HG03139 (cell line): ENCODE data around the gene FUNDC2.
"Not testable (repeated sequence)": the region's sequence is repeated elsewhere in the genome, so short reads cannot be mapped to it uniquely, and the experiment has no call there.

Experiments used
- ATAC-seq: cut with Tn5 transposase; IDR thresholded peaks from one replicate; pipeline ENCODE4 v1.9.1; 2021; ENCODE audit not compliant: unreplicated experiment

The FUNDC2 gene, protein sequence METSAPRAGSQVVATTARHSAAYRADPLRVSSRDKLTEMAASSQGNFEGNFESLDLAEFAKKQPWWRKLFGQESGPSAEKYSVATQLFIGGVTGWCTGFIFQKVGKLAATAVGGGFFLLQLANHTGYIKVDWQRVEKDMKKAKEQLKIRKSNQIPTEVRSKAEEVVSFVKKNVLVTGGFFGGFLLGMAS

DNA sequence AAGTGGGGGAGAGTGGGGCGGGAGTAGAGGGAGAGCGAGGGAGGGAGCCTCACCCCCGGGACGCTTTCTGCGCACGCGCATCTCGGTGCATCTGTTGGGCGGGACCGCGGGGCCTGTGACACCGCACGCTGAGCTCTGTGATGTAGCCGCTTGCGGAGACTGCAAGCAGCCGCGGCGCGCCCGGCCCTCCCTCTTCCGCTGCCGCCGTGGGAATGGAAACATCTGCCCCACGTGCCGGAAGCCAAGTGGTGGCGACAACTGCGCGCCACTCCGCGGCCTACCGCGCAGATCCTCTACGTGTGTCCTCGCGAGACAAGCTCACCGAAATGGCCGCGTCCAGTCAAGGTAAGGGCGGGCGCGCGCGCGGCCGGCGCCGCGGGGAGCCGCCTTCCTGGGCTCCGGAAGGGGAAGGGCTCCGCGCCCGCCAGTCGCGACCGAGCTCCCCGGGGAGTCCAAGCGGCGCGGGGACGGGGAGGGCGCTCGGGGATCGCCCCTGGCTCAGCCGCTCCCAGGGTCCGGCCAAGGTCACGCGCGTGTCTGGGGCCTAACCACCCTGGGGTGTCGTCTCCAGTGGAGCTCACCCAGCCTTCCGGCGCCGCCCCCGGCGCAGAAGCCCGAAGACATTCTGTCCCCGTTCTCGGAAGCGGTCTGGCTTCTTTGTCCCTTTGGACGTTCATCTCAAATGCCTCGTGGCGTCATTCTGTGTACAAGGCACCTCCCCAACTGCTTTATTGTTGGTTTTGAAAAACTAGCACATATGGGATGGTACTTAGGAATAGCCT is at the start of gene FUNDC2:
FUNDC2 (plus strand) TSS at position 118 of the 782 bp plus-strand sequence; CDS start at position 213, 95 bp downstream.
- ATAC-seq: peak; percentile 92

GRCh38 chrX:154979629-154980028 is 47.0 kb upstream of the FUNDC2 start:
- no peak for ATAC-seq

DNA sequence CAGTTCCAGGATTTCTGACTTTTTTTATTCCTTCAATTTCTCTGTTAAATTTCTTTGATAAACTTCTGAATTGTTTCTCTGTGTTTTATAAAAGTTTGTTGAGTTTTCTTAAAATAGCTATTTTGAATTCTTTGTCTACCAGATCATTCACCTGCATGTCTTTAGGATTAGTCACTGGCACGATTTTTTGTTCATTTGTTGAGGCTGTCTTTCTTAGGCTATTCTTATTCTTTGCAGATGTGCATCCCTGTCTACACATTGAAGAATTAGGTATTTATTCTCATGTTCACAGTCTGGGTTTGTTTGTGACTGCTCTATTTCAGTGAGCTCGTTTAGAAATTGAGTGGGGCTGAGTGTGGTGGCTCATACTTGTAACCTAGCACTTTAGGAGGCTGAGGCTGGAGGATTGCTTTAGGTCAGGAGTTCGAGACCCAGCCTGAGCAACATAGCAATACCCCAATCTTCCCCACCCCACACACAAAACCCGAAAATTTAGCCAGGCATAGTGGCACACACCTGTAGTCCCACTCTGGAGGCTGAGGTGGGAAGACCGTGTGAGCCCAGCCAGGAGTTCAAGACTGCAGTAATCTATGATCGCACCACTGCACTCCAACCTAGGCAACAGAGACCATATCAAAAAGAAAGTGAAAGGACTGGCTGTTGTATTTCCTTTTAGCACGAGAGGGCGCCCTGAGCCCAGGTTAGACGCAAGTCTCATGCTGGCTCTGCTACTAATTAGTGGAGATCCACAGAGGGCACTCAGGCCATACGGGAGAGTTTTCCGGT is 46.1 kb upstream of the FUNDC2 start:
- peak; percentile 78 for ATAC-seq

DNA sequence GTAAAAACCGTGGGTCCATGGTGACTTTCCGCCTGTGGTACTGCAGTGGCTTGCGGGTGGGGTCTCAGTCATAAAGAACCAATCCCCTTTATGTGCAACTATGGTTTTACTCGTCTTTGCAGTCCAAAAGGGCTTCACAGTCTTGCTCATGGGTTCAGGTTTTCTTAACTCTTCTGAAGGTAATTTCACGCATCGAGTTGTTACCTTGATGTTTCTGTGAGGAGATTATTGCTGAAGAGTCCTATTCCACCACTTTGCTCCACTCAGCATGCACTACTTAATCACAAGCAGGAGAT is 45.6 kb upstream of the FUNDC2 start:
- ATAC-seq: no peak

GRCh38 chrX:154986826-154987575 is 39.6 kb upstream of the FUNDC2 start:
- ATAC-seq: no peak

GRCh38 chrX:154987940-154988339 is 38.7 kb upstream of the FUNDC2 start:
- no peak for ATAC-seq

DNA sequence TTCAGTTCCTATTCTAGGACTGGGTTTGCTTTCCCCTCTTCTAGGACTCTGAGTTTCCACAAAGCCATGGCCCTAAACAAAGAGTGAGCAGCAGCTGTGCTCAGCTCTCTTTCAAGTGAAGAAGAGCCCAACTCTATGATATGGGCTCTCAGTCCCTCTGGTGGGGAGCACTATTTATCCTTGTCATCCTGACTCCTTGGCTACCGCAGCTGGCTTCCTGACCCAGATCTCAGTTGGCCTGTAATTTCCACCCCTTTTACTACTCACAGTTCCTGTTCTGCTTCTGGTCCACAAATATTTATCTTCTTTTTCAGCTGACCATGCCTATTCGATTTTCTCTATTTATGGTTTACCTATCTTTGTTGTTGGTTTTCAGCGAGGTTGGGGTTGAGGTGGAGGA is 37.9 kb upstream of the FUNDC2 start:
- ATAC-seq: no peak

- no peak for ATAC-seq
Observed at GRCh38 chrX:154990496-154990895, 36.1 kb upstream of the FUNDC2 start.

DNA sequence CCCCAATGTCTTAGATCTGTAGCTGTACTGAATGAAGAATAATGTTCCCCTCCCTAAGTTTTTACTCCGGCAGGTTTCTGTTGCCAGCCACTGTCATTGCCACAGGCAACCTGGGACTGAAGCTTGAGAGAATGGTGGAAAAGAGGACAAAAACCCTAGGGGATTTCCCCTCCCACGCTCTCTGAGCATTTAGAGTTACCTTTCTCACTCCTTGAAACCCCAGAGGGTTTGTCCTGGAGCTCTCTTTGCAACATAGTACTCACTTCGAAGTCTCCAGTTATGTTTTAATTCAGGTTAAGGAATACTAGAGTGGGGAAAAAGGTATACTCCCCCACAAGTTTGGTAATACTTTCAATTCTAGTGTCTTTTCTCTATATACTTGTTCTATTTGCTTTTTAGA is 35.6 kb upstream of the FUNDC2 start:
- no peak for ATAC-seq

DNA sequence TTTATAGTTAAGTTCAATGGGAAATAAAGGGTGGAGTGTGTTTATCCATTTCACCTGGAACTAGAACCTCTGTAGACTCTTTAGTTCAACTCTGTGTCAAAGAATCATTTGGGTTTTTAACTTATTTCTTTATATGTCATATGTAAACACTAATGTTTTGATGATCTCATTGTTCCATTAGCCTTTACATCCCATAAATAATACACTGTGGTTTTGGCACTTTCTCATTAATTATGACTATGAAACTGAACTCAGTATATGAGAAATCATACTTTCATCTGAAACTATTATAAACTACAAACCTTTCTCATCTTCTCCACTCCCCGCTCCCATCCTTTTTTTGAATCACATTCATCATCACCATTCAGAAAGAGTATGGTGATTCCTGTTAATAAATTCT is 35.2 kb upstream of the FUNDC2 start:
- no peak for ATAC-seq

GRCh38 chrX:154998204-154998880 is 28.3 kb upstream of the FUNDC2 start:
- no peak for ATAC-seq

DNA sequence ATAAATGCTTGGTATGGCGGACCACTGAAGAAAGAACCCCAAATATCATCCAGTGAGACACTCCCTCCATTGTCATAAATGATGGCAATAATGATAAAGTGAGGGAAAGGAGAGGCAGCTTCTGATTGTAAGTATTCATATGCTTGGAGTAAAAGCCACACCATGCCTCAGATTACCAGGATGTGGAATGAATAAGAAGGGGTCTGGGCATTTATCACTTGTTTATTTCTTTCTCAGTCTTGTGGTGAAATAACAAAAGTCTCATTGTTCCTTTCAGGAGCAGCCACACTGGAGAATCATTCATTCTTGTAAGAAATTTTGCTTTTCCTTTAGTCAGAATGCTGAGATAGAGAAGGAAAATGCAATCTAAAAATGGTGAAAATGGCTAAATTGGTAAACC is 25.8 kb upstream of the FUNDC2 start:
- ATAC-seq: no peak

- ATAC-seq: no peak
Observed at GRCh38 chrX:155001873-155002272, 24.8 kb upstream of the FUNDC2 start.

GRCh38 chrX:155005190-155005589 is 21.5 kb upstream of the FUNDC2 start:
- no peak for ATAC-seq

GRCh38 chrX:155006379-155006778 is 20.3 kb upstream of the FUNDC2 start:
- ATAC-seq: not testable (repeated sequence)

GRCh38 chrX:155006913-155007671 is 19.6 kb upstream of the FUNDC2 start:
- not testable (repeated sequence) for ATAC-seq

DNA sequence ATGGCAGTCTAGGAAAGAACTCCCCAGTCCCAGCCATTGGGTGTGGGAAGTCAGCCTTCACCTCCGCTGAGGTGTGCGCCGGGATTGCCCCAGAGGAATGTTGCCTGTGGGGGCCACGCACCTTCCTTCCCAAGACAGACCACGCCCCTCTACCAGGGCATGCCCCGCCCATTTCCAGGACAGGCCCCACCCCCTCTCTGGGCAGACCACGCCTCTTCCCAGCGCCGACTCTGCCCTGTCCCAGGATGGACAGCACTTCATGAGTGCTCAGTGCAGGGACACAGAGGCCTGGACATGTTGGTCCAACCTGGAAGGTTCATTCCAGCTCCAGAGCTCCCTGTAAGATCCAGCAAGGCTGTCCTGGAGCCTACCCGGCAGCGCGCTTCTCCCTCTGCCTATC is 18.1 kb upstream of the FUNDC2 start:
- ATAC-seq: not testable (repeated sequence)

DNA sequence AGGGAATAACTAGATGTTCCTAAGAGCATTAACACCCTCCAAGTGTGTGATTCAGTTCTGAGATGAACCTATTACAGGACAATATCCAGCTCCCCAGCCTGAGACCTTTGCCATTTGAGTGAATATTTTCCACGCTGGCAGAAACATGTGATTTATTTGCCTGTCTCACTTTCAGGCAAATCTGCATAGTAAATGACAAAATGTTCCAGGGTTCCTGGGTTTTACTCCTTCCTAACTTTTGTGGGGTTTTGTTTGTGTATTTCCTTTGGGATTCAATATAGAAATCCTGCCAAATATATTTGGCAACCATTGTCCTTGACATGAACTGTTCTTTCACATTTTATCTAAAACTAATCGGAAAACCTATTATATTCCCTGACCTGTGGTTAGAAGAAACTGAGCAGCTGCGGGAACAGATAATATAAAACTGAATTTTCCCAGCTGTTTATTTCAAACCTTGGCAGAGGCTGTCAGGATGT is 16.6 kb upstream of the FUNDC2 start:
- no peak for ATAC-seq

DNA sequence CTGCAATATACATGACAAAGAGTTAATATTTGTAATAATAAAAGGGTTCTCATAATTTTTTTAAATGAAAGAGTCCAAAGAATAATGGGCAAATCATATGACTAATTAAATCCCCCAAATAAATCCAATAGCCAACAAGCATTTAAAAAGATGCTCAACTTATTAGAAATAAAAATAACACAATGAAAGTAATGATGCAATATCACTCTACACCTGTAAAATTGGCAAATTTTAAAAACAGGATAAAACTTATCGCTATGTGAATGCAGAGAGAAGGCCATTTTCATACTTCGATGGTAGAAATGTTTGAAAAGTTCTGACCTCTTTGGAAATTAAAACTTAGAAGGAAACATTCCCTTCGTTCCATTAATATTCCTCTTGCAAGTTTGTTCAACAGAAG is 6.1 kb upstream of the FUNDC2 start:
- ATAC-seq: no peak

DNA sequence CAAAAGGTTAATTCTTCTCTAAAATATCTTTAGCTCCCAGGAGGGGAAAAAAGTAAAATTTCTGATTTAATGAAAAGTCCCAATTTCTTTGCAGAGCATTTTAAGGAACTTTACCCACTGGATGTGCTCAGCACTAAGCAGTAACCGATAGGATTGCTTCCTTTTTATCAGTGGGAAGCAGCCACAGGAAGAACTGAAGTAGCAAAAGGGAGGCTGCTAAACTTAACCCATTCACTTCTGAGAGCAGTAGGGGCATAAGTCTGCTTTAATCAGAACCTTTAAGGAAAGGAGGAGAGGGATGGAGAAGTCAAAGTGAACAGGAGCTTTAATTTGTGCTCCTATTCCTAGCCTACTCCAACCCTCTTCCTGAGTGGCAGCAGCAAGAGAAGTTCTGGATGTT is 4.1 kb upstream of the FUNDC2 start, which contains the start of gene F8:
F8 (minus strand) TSS at position 139 of the 400 bp plus-strand sequence. CDS start 171 bp downstream, outside the sequence.
- no peak for ATAC-seq
